Measurements from ENCODE around the gene KCNJ4. TPM values are rescaled to one million over a fixed set of nuclear protein-coding genes. Genes with fewer than 3 reads are reported as not detected.
"Not testable (repeated sequence)": the region's sequence is repeated elsewhere in the genome, so short reads cannot be mapped to it uniquely, and the experiment has no call there.

Gene KCNJ4
- total RNA-seq, 2 experiments from 2014 or later = not detected

DNA sequence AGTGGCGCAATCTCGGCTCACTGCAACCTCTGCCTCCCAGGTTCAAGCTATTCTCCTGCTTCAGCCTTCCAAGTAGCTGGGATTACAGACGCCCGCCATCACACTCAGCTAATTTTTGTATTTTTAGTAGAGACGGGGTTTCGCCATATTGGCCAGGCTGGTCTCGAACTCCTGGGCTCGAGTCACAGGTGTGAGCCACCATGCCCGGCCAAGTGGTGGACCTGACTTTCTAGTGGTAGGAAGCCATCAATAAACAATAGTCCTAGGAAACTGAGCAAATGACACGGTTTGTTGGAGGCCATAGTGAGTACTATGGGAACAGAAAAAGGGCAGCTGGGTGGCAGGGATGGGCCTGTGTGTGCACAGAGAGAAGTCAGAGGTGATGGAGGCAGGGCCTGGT lies 15.2 kb upstream of the KCNJ4 start:
- peaks cover 12% of the 10 kb centered on the region for H3K4me1 Mint-ChIP-seq (ENCODE audit: low read depth)
- POLR2A ChIA-PET; H3K4me3 Mint-ChIP-seq; H3K36me3 Mint-ChIP-seq (ENCODE audit: low read depth); H3K27ac Mint-ChIP-seq; DNase-seq; ATAC-seq; CTCF ChIA-PET; H3K9me3 Mint-ChIP-seq (ENCODE audit: insufficient read depth): not testable (repeated sequence)
- H3K27me3 Mint-ChIP-seq (ENCODE audit: low read depth) = peaks cover 28% of the 10 kb centered on the region

DNA sequence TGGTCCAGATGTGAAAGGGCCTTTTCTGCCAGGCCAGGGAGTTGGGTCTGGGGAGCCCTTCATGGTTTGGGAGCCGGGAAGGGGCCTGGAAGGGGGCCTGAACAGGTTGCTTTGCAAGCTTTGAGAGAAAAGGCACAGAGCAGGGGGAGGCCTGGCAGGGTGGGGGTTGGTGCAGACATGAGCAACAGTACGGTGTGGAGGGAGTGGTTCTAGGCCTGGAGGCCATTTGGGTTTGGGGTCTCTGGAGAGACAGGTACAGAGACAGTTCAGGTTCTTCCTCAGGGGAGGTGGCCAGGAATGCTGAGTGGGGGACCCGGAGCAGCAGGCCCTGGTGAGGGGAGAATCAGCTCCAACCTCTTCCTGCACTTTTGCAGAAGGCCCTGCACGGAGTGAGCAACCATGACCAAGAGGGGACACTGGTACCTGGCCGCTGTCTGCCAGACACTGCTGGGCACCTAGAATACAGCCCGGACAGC lies 14.3 kb upstream of the KCNJ4 start:
- ATAC-seq (no peak), DNase-seq (no peak)
- Mint-ChIP-seq H3K27ac (no peak overlapping the region), H3K27me3 (ENCODE audit: low read depth) (peaks cover 32% of the 10 kb centered on the region), H3K4me3 (no peak overlapping the region), H3K4me1 (ENCODE audit: low read depth) (peaks cover 12% of the 10 kb centered on the region), H3K9me3 (ENCODE audit: insufficient read depth) (no peaks in the 10 kb centered on the region), H3K36me3 (ENCODE audit: low read depth) (no peaks in the 10 kb centered on the region)
- CTCF ChIA-PET = no interaction called here
- POLR2A ChIA-PET = no interaction called here

DNA sequence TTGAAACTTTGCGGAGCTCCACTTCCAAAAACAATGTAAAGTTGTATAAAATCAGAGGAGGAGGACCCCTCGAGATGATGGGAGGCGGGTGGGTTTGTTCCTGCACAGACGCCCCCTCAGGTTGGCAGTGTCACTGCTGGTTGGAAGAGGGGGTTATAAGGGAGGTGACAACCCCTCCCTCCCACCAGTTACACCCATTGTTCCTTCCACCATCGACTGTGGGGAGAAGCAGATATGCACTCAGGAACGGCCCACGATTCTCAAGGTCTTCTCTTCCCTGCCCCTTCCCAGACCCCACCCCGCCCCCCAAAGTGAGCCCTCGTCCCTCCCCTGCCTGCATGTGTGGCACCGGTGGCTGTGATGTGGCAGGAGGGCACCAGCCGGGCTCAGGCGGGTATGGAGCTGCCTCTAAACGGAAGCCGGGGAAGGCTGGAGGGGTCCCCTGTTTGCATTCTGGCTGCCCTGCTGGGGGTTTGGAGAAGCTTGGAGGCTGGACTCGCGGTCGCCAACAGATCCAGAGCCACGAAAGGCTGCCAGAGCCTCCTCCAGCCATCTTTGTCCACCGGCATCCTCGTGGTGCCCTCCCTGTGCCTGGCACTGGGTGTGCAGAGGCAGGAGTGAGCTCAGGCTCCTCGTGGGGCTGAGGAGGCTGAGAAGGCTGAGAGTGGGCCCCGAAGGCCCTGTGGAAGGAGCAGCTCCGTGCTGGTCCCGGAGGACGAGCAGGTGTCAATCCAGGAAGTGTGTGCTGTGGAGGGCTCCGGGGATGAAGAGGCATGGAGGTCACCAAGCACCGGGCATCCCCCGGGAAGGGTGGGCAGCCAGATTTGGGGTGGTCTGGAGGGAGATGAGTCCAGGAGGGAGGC lies 13.7 kb upstream of the KCNJ4 start:
- POLR2A ChIA-PET = no interaction called here

DNA sequence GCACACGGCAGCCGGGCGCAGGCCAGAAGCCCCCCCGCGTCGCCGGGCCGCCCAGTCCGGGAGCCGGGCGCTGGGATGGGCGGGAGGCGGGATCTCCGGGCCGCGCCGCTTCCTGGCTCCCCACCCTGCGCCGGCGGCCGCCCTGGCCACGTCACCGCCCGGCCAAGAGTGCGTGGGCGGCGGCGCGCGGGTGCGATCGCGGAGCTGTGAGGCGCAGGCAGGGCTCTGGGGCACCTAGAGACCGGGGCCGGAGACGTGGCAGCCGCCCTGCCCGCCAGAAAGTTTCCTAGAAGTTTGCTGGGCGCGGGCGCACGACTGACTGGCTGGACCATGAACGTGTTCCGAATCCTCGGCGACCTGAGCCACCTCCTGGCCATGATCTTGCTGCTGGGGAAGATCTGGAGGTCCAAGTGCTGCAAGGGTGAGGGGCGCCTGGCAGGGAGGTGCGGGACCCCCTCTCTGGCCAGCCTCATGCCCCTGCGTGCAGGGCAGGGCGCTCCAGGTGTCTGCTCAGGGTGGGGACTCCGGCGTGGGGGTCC lies 13.0 kb upstream of the KCNJ4 start, which contains the start of gene KDELR3:
Gene KDELR3, plus strand, starts transcription at position 193 of the 539 bp plus-strand sequence. Its CDS starts 138 bp downstream, at position 331.
- Mint-ChIP-seq H3K27ac (peak within 1 kb of the TSS; percentile 34), H3K36me3 (ENCODE audit: low read depth) (no peaks in the 10 kb centered on the region), H3K4me3 (peak within 1 kb of the TSS; percentile 66), H3K4me1 (ENCODE audit: low read depth) (peaks cover 19% of the 10 kb centered on the region), H3K27me3 (ENCODE audit: low read depth) (peaks cover 43% of the 10 kb centered on the region), H3K9me3 (ENCODE audit: insufficient read depth) (no peaks in the 10 kb centered on the region)
- ATAC-seq (peak; percentile 84), DNase-seq (peak; percentile 49)
- CTCF ChIA-PET = interaction anchor here (0.5 to 0.8 kb wide), 2 partner anchors 93 to 104 kb away, joined by 3 to 5 read pairs; no protein-coding TSS in a partner anchor
- POLR2A ChIA-PET = no interaction called here

More for the DNA sequence above, 13.7 kb upstream of the KCNJ4 start:
- no peaks in the 10 kb centered on the region for H3K36me3 Mint-ChIP-seq (ENCODE audit: low read depth)
- H3K4me1 Mint-ChIP-seq (ENCODE audit: low read depth) = peaks cover 12% of the 10 kb centered on the region
- DNase-seq (no peak), ATAC-seq (no peak)
- H3K27ac Mint-ChIP-seq = no peak overlapping the region
- H3K27me3 Mint-ChIP-seq (ENCODE audit: low read depth) = peaks cover 38% of the 10 kb centered on the region
- H3K9me3 Mint-ChIP-seq (ENCODE audit: insufficient read depth) = no peaks in the 10 kb centered on the region
- CTCF ChIA-PET = interaction anchor here (0.5 to 0.8 kb wide), 2 partner anchors 92 to 103 kb away, joined by 3 to 5 read pairs; no protein-coding TSS in a partner anchor
- peak overlapping the region; percentile 66 for H3K4me3 Mint-ChIP-seq

DNA sequence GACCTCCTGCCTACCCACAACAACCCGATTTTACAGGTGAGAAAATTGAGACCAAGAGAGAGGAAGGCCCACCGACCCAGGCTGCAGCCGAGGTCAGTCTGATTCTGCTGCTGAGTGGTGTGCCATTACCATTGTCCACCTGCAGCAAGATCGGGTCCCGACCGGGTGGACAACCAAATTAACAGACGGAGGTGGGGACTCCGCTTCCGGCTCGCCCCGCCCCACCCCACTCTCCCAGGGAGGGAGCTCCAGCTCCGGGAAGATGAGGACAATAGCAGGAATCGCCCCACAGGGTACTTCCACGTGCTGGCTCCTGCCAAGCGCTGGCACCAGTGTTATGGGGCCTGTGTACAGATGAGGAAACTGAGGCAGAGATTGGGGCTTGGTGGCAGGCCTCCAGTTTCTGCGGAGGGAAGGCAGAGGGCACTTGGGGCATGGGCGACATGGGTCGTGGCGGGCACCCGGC lies 12.5 kb upstream of the KCNJ4 start:
- CTCF ChIA-PET = interaction anchor here (0.8 kb wide), 1 partner anchor 105 kb away, joined by 3 read pairs; no protein-coding TSS in a partner anchor

DNA sequence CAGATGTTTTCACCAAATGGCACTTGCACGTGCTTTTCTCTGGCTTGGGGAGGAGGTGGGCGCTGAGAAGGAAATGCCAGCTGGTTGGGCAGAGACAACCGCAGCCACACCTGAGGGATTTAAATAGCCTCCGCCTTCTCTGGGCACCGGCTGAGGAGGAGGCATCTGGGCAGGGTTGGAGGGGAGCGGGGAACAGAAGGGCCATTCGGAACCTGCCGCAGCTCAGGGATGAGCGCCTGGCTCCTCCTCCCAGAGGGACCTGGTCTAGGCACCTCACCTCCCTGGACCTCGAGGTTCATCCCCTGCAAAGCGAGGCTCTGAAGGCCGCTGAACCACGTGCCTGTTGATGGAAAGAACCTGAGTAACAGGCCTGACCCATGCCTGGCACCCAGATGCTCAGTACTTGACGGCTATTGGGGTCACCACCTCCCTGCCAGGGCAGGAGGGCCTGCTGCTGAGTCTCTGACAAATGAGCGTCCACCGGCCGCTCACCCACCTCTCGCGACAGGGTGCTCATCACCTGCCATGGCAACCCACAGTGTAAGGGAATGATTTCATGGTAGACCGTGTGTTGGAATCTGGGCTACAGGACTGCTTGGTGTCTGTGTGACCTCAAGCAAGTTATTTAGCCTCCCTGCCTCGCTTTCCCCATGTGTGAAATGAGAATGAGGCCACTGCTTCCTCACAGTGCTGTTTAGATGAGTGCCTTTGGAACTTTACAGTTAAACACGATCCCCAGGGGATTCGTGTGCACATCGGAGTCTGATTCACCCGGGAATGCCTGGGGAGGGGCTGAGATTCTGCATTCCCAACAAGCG lies 10.9 kb upstream of the KCNJ4 start:
- Mint-ChIP-seq H3K9me3 (ENCODE audit: insufficient read depth) (no peaks in the 10 kb centered on the region), H3K27ac (no peak overlapping the region), H3K4me1 (ENCODE audit: low read depth) (peaks cover 28% of the 10 kb centered on the region), H3K4me3 (no peak overlapping the region), H3K27me3 (ENCODE audit: low read depth) (peaks cover 59% of the 10 kb centered on the region), H3K36me3 (ENCODE audit: low read depth) (no peaks in the 10 kb centered on the region)
- DNase-seq (no peak), ATAC-seq (no peak)
- ChIA-PET POLR2A (no interaction called here), CTCF (no interaction called here)

More for the DNA sequence above, 12.5 kb upstream of the KCNJ4 start:
- no peak overlapping the region for H3K27ac Mint-ChIP-seq
- POLR2A ChIA-PET = no interaction called here
- no peak for DNase-seq
- H3K36me3 Mint-ChIP-seq (ENCODE audit: low read depth) = no peaks in the 10 kb centered on the region
- no peak for ATAC-seq
- peaks cover 20% of the 10 kb centered on the region for H3K4me1 Mint-ChIP-seq (ENCODE audit: low read depth)
- H3K9me3 Mint-ChIP-seq (ENCODE audit: insufficient read depth) = no peaks in the 10 kb centered on the region
- H3K27me3 Mint-ChIP-seq (ENCODE audit: low read depth) = peaks cover 46% of the 10 kb centered on the region
- peak overlapping the region; percentile 63 for H3K4me3 Mint-ChIP-seq

DNA sequence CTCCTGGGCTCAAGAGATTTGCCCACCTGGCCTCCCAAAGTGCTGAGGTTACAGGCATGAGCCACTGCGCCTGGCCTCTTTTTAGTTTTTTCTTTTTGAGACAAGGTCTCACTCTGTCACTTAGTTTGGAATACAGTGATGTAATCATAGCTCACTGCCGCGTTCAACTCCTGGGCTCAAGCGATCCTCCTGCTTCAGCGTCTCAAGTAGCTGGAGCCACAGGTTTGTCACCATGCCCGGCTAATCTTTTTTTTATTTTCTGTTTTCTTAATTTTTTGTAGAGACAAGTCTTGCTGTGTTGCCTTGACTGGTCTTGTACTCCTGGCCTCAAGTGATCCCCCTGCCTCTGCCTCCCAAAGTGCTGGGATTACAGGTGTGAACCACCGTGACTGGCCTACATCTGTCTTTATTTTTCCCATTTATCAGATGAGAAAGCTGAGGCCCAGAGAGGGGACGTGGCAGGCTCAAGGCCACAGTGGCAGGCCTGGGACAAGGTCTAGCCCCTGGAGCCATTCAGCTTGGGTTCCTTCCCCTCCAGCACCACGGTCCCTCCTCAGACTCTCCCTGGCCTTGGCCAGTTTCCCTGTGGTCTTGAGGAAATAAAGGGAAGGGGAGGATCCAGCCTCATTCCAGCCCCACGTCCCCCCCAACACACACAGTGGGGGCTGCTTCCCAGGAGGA lies 10.1 kb upstream of the KCNJ4 start:
- no peak for ATAC-seq
- DNase-seq = no peak
- Mint-ChIP-seq H3K27ac (no peak overlapping the region), H3K27me3 (ENCODE audit: low read depth) (peaks cover 66% of the 10 kb centered on the region), H3K4me1 (ENCODE audit: low read depth) (peaks cover 28% of the 10 kb centered on the region), H3K36me3 (ENCODE audit: low read depth) (no peaks in the 10 kb centered on the region), H3K4me3 (no peak overlapping the region), H3K9me3 (ENCODE audit: insufficient read depth) (no peaks in the 10 kb centered on the region)
- POLR2A ChIA-PET = interaction anchor here (1.4 kb wide), 1 partner anchor 15 kb away, joined by 3 read pairs; no protein-coding TSS in a partner anchor
- CTCF ChIA-PET = no interaction called here

DNA sequence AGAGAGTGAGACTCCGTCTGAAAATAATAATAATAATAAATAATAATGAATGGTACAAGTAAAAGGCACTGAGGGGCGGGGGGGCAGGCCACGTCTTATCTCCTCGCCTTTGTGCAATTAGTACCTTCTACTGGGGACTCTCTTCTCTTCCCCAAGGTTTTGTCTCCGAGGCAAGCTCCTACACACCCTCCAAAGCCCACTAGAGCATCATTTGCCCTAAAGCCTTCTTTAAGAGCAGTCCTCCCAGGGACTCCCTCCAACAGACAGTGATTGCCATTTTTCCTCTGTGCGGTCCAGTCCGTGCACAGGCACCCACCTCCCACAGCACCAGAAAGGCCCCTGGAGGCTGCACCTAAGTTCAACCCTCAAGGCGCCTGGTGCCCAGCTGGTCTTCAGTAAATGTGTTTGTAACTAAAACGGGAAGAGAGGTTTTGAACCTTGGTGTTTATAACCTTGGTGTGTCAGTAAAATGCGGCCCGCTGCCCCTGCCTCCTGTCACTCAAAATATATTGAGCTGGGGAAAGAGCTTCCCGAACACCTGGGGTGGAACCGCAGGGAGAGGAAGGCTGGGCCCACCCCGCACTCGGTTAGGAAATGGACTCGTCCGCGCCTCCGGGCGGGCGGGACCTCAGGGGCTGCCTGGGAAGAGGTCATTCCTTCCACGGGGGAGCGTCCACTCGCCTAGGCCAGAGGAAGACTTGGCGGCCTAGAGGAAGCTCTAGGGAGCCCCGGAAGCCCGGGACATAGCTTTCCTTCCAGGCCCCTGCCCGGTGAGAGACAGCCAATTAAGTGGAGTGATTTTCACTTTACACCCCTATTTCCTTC lies 8.2 kb upstream of the KCNJ4 start:
- H3K9me3 Mint-ChIP-seq (ENCODE audit: insufficient read depth) = no peaks in the 10 kb centered on the region
- peaks cover 77% of the 10 kb centered on the region for H3K27me3 Mint-ChIP-seq (ENCODE audit: low read depth)
- ChIA-PET POLR2A (interaction anchor here (1.4 to 1.6 kb wide), 2 partner anchors 17 to 23 kb away, joined by 3 read pairs; no protein-coding TSS in a partner anchor), CTCF (interaction anchor here (0.6 to 1.6 kb wide), 4 partner anchors 12 to 411 kb away, joined by 3 to 7 read pairs (median 3); no protein-coding TSS in a partner anchor)
- DNase-seq (no peak), ATAC-seq (no peak)
- no peak overlapping the region for H3K27ac Mint-ChIP-seq
- H3K4me1 Mint-ChIP-seq (ENCODE audit: low read depth) = peaks cover 25% of the 10 kb centered on the region
- no peak overlapping the region for H3K4me3 Mint-ChIP-seq
- H3K36me3 Mint-ChIP-seq (ENCODE audit: low read depth) = no peaks in the 10 kb centered on the region

DNA sequence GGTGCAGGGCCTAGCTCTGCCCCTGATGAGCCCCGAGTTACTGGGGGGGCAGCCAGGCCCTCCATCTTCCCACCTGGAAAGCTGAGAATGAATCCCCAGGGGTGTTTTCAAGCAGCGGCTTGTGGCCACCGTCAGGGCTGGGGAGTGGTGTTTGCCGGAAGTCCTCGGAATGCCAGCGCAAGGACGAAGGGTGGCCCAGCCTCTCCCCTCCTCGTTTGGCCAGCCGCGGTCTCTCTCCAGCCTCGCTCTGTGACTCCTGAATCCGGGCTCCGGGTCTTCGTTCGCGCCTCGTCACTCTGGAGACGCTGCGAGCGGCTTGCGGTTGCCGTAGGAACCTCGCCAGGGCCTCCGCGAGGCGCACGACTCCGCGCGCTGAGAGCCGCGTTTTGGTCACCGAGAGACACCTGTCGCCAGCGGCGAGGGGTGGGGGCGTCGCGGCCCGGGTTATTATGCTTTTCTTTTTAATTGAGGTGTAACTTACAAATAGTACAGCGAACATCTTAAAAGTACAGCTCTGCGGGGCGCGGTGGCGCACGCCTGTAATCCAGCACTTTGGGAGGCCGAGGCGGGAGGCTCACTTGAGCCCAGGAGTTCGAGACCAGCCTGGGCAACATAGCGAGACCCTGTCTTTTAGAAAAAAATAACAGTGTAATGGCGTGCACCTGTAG lies 6.5 kb upstream of the KCNJ4 start:
- H3K36me3 Mint-ChIP-seq (ENCODE audit: low read depth) = no peaks in the 10 kb centered on the region
- H3K27me3 Mint-ChIP-seq (ENCODE audit: low read depth) = peaks cover 80% of the 10 kb centered on the region
- DNase-seq (peak; percentile 76), ATAC-seq (peak; percentile 77)
- peaks cover 19% of the 10 kb centered on the region for H3K4me1 Mint-ChIP-seq (ENCODE audit: low read depth)
- no peak overlapping the region for H3K27ac Mint-ChIP-seq
- POLR2A ChIA-PET = interaction anchor here (0.9 kb wide), 1 partner anchor 19 kb away, joined by 4 read pairs; no protein-coding TSS in a partner anchor
- H3K4me3 Mint-ChIP-seq = peak overlapping the region; percentile 15
- CTCF ChIA-PET = interaction anchor here (0.9 to 1.6 kb wide), 2 partner anchors 46 to 409 kb away, joined by 4 to 7 read pairs; no protein-coding TSS in a partner anchor
- no peaks in the 10 kb centered on the region for H3K9me3 Mint-ChIP-seq (ENCODE audit: insufficient read depth)

DNA sequence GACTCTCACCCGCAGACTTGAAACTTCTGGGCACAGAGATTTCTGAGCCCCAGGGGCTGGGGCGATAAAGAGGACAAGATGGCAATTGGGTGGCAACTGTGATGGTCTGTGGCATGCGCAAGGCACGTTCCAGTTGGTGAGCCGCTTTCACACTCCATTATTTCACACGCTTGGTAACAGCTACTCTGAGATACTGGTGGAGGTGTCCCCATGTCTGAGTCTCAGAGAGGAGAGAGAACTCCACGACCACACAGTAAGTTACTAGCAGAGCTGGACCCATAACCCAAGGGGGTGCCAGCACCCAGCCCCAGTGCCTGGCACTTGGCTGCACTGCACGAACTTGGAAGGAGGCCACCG lies 6.0 kb upstream of the KCNJ4 start:
- no peaks in the 10 kb centered on the region for H3K36me3 Mint-ChIP-seq (ENCODE audit: low read depth)
- H3K27me3 Mint-ChIP-seq (ENCODE audit: low read depth) = peaks cover 80% of the 10 kb centered on the region
- peak; percentile 16 for ATAC-seq
- POLR2A ChIA-PET = interaction anchor here (0.9 kb wide), 1 partner anchor 19 kb away, joined by 4 read pairs; no protein-coding TSS in a partner anchor
- H3K9me3 Mint-ChIP-seq (ENCODE audit: insufficient read depth) = no peaks in the 10 kb centered on the region
- H3K4me3 Mint-ChIP-seq = no peak overlapping the region
- CTCF ChIA-PET = no interaction called here
- H3K4me1 Mint-ChIP-seq (ENCODE audit: low read depth) = peaks cover 23% of the 10 kb centered on the region
- H3K27ac Mint-ChIP-seq = no peak overlapping the region
- no peak for DNase-seq
